Measurements from ENCODE around the gene IGFLR1.

GRCh38 chr19:35739275-35740107, 2.8 kb downstream of the IGFLR1 start:
- no peak for TF ChIP-seq CTCF (conservative IDR thresholded peaks at IDR 0.05)
- no peak for TF ChIP-seq ZFX (IDR thresholded peaks at IDR 0.05)

Measured in C4-2B (cell line).